NCI-H82 treated with DMSO at 0.1 percent for 48 hours (cell line): ENCODE results near the gene REG1A.

Experiments used
- DNase-seq: peaks from one replicate; lab custom pipeline; 2025; ENCODE audit not compliant: unreplicated experiment; lab: John Stamatoyannopoulos, UW

Gene REG1A

GRCh38 chr2:79124907-79125720 lies 4.8 kb downstream of the REG1A start:
- DNase-seq: no peak

- DNase-seq: no peak
Measured at GRCh38 chr2:79125721-79125985, 5.4 kb downstream of the REG1A start.

- no peak for DNase-seq
Measured at GRCh38 chr2:79128406-79128805, 8.1 kb downstream of the REG1A start.

- no peak for DNase-seq
Measured at GRCh38 chr2:79129260-79129659, 9.0 kb downstream of the REG1A start.

GRCh38 chr2:79129804-79130203 lies 9.5 kb downstream of the REG1A start:
- DNase-seq: no peak

GRCh38 chr2:79131687-79132086 lies 11.4 kb downstream of the REG1A start:
- no peak for DNase-seq

GRCh38 chr2:79138385-79138784 lies 18.1 kb downstream of the REG1A start:
- no peak for DNase-seq

GRCh38 chr2:79139423-79139822 lies 19.1 kb downstream of the REG1A start:
- DNase-seq: no peak

- no peak for DNase-seq
Measured at GRCh38 chr2:79155826-79156476, 35.7 kb downstream of the REG1A start.

GRCh38 chr2:79159030-79159429 lies 38.7 kb downstream of the REG1A start:
- DNase-seq: no peak

GRCh38 chr2:79159653-79160052 lies 39.4 kb downstream of the REG1A start, which contains the start of gene REG3A:
Gene REG3A (minus strand): TSS chr2:79159753. CDS start chr2:79159405, 348 bp downstream.
- DNase-seq: no peak

GRCh38 chr2:79162132-79162531 lies 41.8 kb downstream of the REG1A start:
- DNase-seq: no peak

- no peak for DNase-seq
Measured at GRCh38 chr2:79162801-79163200, 42.5 kb downstream of the REG1A start.

GRCh38 chr2:79171348-79171958 lies 51.2 kb downstream of the REG1A start:
- no peak for DNase-seq
